ENCODE measurements around the gene PC.

- TF ChIP-seq, protein P1, sequence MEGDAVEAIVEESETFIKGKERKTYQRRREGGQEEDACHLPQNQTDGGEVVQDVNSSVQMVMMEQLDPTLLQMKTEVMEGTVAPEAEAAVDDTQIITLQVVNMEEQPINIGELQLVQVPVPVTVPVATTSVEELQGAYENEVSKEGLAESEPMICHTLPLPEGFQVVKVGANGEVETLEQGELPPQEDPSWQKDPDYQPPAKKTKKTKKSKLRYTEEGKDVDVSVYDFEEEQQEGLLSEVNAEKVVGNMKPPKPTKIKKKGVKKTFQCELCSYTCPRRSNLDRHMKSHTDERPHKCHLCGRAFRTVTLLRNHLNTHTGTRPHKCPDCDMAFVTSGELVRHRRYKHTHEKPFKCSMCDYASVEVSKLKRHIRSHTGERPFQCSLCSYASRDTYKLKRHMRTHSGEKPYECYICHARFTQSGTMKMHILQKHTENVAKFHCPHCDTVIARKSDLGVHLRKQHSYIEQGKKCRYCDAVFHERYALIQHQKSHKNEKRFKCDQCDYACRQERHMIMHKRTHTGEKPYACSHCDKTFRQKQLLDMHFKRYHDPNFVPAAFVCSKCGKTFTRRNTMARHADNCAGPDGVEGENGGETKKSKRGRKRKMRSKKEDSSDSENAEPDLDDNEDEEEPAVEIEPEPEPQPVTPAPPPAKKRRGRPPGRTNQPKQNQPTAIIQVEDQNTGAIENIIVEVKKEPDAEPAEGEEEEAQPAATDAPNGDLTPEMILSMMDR (conservative IDR thresholded peaks at IDR 0.05; ENCODE audit: low read depth, low read length), result no peak
- no peak for TF ChIP-seq EZH2phosphoT487 (IDR thresholded peaks at IDR 0.05; ENCODE audit: borderline replicate concordance, low read length)
Measured at GRCh38 chr11:66937193-66937733, 20.9 kb downstream of the PC start.

All from PC-3 (cell line).